Fibroblast of the aortic adventitia (primary cell): ENCODE data around the gene ATP1A1. TPM values are rescaled to one million over a fixed set of nuclear protein-coding genes. Genes with fewer than 3 reads are reported as not detected.

Experiments used
- DNase-seq: peaks from one replicate; pipeline ENCODE4 v3.0.0-alpha.2; 2010; ENCODE audit warnings: low read depth
- H3K4me3 ChIP-seq: 2 replicates; pipeline ENCODE4 v1.5.1; 2011; ENCODE audit warnings: low read depth, mild to moderate bottlenecking, control low read depth, low read length, moderate library complexity
- total RNA-seq: library from RNA; depleted of rRNA; stranded (reverse); fragments of >200 nt; gene quantifications from 2 replicates; pipeline ENCODE4 v1.2.3, GENCODE V29; 2012; ENCODE audit warnings: low replicate concordance
- TF ChIP-seq, protein P1 (sequence below): IDR thresholded peaks from 2 replicates; pipeline ENCODE4 v1.5.1; 2011; ENCODE audit warnings: mild to moderate bottlenecking, low read length, control low read depth, inconsistent platforms; ENCODE audit not compliant: insufficient read depth

ATP1A1 gene
- total RNA-seq, 1 donor = 126 TPM

DNA sequence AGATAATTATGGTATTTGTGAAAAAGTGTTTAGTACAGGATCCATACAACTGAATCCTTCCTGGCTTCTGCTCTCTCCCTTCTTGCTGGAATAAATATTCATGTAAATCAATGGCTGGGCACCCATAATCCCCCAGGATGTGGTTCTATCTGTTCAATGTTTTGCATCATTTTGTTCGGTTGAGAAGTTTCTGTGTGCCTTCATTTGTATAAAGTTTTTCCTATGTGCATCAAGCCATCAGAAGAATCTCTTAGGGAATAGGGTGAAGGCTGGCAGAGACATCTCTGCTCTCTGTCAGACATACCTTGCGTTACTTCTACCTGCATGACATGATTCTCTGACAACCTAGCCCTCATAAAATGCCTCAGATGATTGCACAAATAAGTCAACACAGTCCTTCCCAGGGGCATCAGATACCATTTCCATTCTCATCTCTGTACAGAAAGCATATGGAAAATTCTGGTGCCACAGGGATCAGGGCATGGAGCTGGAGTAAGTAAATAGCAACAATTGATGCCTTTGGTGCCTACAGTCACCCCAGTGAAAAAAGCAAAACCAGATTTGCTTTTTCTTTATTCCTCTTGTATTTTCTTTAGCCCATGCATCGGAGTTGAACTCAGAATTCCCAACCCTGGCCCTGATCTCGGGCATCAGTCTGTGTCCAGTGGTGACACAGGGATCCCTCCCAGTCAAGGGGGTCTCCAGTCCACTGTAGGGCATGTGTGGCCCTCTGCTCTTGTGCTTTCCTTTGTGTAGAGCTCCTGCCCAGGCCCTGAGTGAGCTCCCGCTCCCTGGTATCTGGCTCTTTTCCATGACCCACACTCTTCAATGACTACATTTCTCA, 39.7 kb upstream of the ATP1A1 start:
- H3K4me3 ChIP-seq = no peak overlapping the region
- no peak for DNase-seq
- TF ChIP-seq, protein P1, sequence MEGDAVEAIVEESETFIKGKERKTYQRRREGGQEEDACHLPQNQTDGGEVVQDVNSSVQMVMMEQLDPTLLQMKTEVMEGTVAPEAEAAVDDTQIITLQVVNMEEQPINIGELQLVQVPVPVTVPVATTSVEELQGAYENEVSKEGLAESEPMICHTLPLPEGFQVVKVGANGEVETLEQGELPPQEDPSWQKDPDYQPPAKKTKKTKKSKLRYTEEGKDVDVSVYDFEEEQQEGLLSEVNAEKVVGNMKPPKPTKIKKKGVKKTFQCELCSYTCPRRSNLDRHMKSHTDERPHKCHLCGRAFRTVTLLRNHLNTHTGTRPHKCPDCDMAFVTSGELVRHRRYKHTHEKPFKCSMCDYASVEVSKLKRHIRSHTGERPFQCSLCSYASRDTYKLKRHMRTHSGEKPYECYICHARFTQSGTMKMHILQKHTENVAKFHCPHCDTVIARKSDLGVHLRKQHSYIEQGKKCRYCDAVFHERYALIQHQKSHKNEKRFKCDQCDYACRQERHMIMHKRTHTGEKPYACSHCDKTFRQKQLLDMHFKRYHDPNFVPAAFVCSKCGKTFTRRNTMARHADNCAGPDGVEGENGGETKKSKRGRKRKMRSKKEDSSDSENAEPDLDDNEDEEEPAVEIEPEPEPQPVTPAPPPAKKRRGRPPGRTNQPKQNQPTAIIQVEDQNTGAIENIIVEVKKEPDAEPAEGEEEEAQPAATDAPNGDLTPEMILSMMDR = no peak

DNA sequence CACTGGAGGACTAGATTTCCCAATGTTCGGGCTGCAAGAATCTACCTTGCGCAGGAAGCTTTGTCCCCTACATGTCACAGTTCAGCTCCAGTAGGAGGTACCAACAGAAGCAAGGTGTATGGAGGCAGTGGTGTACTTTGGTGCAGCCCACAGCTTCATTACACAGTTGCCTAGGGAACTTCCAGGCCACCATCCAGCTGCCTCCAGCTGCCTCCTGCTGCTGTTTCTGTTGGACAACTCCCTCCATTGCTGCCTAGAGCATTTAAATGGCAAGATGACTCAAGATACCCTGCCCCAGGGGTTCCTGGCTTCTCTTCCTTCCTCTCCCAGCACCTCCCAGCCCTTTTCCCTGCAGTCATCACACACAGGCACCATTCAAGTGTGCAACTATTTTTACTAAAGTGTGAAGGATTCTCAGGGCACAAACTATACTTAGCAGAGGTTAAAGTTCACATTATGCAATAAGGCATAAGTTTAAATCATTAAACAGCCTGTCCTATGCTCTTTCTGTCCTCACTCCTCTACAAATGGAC, 39.0 kb upstream of the ATP1A1 start:
- H3K4me3 ChIP-seq = no peak overlapping the region
- peak; percentile 54 for DNase-seq
- TF ChIP-seq, protein P1 = no peak

DNA sequence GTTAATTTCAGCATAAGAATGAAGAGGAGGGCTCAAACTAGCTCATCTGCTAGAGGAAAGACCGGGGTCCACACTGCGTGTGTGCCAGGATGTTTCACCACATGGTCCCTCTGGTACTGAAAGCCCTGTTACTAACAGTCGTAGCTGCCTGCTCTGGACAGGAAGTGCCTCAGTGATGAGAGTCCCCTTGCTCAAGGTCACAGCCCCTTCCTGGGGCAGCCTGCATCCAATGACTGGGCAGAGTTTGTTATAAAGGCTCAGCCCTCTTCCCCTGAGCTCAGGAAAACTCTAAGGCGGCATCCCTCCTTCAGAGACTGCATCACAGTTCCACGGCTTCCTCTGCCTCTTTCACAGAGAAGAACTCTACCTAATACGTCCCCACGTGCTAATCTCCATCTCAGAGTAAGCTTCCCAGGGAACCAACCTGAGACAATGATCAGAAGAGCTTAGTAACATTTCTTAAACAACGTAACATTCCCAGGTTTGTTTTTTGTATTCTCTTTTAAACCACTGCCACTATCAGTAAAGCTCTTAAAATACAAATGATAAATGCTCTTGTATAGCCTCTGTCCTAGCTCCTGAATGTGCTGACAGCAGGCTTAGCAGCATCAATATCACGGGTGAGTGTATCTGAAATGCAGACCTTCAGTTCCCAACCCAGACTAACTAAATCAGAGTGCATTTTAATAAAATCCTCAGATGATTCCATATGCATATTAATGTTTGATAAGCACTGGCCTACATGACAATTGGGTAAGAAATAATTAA, 38.0 kb upstream of the ATP1A1 start:
- TF ChIP-seq, protein P1 = no peak
- no peak for DNase-seq
- no peak overlapping the region for H3K4me3 ChIP-seq

DNA sequence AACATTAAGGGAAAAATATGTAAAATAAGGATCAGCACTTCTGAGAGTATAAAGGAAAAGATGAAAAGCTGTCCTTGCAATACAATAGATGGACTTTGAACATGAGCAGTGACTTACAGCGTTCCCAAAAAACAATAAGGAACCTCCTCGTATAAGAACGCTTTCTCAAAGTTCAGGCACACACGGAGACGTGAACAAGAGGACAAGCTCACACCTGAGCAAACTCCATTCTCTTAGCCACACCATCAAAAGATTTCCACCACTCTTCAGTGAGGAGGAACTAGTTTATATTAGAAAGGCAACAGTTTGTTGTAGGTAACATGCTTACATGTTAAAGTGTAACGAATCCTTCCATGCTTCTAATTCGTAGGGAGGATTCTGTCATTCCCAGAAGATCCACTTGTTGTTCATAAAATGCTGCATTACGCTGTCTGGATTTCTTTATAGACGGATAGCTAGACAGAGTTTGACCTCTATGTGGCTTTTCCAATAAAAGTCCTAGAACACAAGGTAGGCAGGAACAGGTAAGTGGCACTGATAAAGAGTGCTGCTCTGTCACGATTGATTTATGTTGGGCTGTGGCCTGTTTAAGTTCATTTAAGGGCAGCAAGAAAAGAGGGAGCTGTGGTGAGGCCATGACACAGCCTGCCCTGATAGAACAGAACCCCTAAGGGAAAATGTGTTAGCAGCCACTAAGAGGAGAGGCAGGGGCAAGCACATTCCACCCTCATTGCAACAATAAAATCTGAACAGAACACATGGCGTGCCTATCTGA, 37.0 kb upstream of the ATP1A1 start:
- TF ChIP-seq, protein P1 = no peak
- DNase-seq = no peak
- no peak overlapping the region for H3K4me3 ChIP-seq

DNA sequence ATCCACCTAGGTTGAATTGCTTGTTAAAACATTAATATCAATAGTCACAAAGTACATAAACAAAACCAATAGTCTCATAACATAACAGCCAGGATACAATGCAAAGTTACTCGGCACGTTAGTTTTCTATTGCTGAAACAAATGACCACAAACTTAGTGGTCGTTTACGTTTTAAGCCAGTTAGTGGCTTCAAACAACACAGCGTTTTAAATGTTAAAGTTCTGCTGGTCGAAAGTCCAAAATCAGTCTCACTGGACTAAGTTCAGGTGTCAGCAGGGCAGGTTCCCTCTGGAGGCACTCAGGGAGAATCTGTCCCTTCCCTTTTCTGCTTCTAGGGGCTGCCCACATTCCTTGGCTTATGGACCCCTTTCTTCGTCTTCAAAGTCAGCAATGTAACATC, 35.6 kb upstream of the ATP1A1 start:
- no peak for DNase-seq
- no peak overlapping the region for H3K4me3 ChIP-seq
- TF ChIP-seq, protein P1 = no peak

DNA sequence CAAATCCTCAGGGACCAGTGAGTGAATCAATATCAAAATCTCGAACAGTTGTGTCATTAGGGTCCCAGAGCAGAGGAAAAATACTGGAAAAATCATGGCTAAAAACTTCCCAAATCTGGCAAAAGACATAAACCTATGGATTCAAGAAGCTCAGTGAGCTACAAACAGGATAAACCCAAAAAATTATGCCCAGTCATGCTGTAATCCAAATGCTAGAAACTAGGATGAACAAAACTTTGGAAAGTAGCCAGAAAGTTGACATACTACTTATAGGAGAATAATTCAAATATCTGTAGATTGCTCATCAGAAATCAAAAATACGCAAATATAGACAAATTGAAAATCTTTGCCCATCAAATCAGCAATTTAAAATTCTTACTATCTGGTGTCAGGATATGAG, 34.6 kb upstream of the ATP1A1 start:
- DNase-seq = no peak
- TF ChIP-seq, protein P1 = no peak
- H3K4me3 ChIP-seq = no peak overlapping the region
